ENCODE data around the gene CDH11.
A peak's percentile ranks its signal among the peaks of the same experiment; 100 is the strongest.

DNA sequence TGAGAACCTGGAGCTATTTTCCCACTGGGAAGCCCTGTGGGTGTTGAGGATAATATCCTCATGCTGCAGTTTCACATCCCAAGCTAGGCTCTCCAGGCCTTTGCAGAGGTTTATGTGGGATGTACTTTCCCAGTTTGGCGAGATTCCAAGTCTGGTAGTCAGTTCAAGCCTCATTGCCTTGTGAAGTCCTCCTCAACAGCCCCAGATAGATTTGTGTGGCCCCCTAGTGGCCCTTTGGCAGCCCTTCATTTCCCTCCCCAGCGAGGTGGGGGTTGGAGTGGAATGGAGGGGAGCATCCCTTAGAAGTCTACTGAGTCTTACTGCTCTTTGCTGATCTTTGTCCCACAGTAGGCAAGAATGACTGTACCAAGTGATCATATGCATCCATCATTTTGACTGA is 137.9 kb downstream of the CDH11 start:
- TF ChIP-seq CTCF (IDR thresholded peaks at IDR 0.05; ENCODE audit: low read depth, low read length, poor library complexity, severe bottlenecking) (peak; percentile 72), EZH2phosphoT487 (IDR thresholded peaks at IDR 0.05; ENCODE audit: borderline replicate concordance, low read length) (no peak)

Measured in DOHH2 (cell line).